ENCODE measurements around the gene HIRA. TPM values are rescaled to one million over a fixed set of nuclear protein-coding genes. Genes with fewer than 3 reads are reported as not detected.

Gene HIRA
- polyA plus RNA-seq, 5 donors = 21.1 to 28.3 (median 25.5) TPM

Other genes with a start within 250 kb of the HIRA start
- 10 to 100 TPM in 1 of 5 donors, 1 to 10 TPM in 4; 7.4 to 10.2 (median 9.0) TPM for gene CLTCL1, start 140.0 kb downstream of the HIRA start, polyA plus RNA-seq (ENCODE audit: insufficient read depth in 1 of 5, insufficient read length in 5 of 5, low replicate concordance in 1 of 5)
- 10 to 100 TPM; 35.6 to 44.2 (median 42.7) TPM for gene MRPL40, start 812 bp upstream of the HIRA start, polyA plus RNA-seq (ENCODE audit: insufficient read depth in 1 of 5, insufficient read length in 5 of 5, low replicate concordance in 1 of 5)
- gene C22orf39, start 16.0 kb upstream of the HIRA start, polyA plus RNA-seq (ENCODE audit: insufficient read depth in 1 of 5, insufficient read length in 5 of 5, low replicate concordance in 1 of 5) = 10 to 100 TPM; 37.2 to 43.0 (median 41.4) TPM
- 10 to 100 TPM; 58.6 to 76.8 (median 66.4) TPM for gene UFD1, start 47.5 kb upstream of the HIRA start, polyA plus RNA-seq (ENCODE audit: insufficient read depth in 1 of 5, insufficient read length in 5 of 5, low replicate concordance in 1 of 5)
- 10 to 100 TPM in 4 of 5 donors, 1 to 10 TPM in 1; 10.0 to 24.7 (median 18.3) TPM for gene CDC45, start 48.2 kb upstream of the HIRA start, polyA plus RNA-seq (ENCODE audit: insufficient read depth in 1 of 5, insufficient read length in 5 of 5, low replicate concordance in 1 of 5)
- 100 to 1,000 TPM in 1 of 5 donors, 10 to 100 TPM in 4; 40.8 to 111 (median 60.9) TPM for gene CLDN5, start 92.7 kb upstream of the HIRA start, polyA plus RNA-seq (ENCODE audit: insufficient read depth in 1 of 5, insufficient read length in 5 of 5, low replicate concordance in 1 of 5)

Measured in right lung (tissue), 5 donors.